Measurements from ENCODE around the gene KCNQ1.

The KCNQ1 gene

DNA sequence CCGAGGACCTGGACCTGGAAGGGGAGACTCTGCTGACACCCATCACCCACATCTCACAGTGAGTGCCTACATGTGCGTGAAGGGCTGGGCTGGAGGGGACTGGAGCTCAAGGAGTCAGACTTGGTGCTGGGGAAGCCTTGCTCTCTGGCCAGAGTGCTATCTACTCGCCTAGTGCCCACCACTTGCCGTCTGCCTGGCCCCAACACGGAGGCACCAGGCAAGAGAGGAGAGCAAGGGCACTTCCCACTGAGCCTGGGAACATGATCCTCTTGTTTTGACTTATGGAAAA is 217.2 kb downstream of the KCNQ1 start:
- no peak for FAIRE-seq
- DNase-seq (ENCODE audit: low spot score) = no peak

- no peak for FAIRE-seq
- DNase-seq (ENCODE audit: low spot score) = no peak
Measured at GRCh38 chr11:2662430-2663299, 217.9 kb downstream of the KCNQ1 start.

- DNase-seq (ENCODE audit: low spot score) (no peak), FAIRE-seq (no peak)
Measured at GRCh38 chr11:2663506-2663905, 218.7 kb downstream of the KCNQ1 start.

- DNase-seq (ENCODE audit: low spot score) = no peak
- no peak for FAIRE-seq
Measured at GRCh38 chr11:2663915-2664314, 219.1 kb downstream of the KCNQ1 start.

- FAIRE-seq (no peak), DNase-seq (ENCODE audit: low spot score) (no peak)
Measured at GRCh38 chr11:2664376-2664775, 219.6 kb downstream of the KCNQ1 start.

GRCh38 chr11:2664791-2665525 is 220.2 kb downstream of the KCNQ1 start:
- FAIRE-seq (no peak), DNase-seq (ENCODE audit: low spot score) (no peak)

GRCh38 chr11:2665526-2666400 is 221.0 kb downstream of the KCNQ1 start:
- FAIRE-seq (no peak), DNase-seq (ENCODE audit: low spot score) (no peak)

DNA sequence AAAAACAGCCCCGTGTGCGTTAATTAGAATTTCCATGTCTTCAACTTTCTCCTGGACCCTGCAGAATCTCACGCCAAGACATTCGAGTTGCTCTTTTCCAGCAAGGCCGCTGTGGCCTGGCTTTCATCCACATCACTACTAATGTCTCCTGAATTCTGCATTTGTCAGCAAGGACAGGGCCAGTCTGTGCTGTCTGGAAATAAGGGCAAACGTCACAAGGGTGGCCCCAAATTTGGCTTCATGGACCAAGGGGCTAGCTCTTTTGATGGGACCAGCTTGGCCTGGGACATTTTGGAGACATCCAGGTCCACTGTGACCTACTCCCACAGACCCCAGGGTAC is 221.6 kb downstream of the KCNQ1 start:
- no peak for FAIRE-seq
- no peak for DNase-seq (ENCODE audit: low spot score)

- FAIRE-seq (no peak), DNase-seq (ENCODE audit: low spot score) (no peak)
Measured at GRCh38 chr11:2666828-2667570, 222.2 kb downstream of the KCNQ1 start.

GRCh38 chr11:2667940-2668339 is 223.1 kb downstream of the KCNQ1 start:
- FAIRE-seq (no peak), DNase-seq (ENCODE audit: low spot score) (no peak)

DNA sequence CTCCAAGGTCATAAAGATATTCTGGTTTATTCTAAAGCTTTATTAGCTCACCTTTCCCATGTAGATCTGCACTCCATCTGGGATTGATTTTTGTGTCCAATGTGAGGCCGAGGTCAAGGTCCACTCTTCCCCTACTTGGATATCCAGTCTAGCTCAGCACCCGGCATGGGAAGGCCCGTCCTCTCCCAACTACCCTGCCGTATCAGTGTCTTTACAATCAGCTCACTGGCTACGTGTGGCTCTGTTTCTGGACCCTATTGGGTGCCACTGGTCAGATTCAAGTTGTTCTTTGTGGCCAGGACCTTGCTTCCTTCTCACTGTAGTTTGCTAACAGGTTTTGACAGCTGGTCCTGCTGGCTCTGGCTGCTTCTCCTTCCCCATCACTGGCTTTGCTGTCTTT is 224.1 kb downstream of the KCNQ1 start:
- DNase-seq (ENCODE audit: low spot score) = no peak
- no peak for FAIRE-seq

- FAIRE-seq (no peak), DNase-seq (ENCODE audit: low spot score) (no peak)
Measured at GRCh38 chr11:2669634-2670469, 225.0 kb downstream of the KCNQ1 start.

GRCh38 chr11:2670541-2671100 is 225.8 kb downstream of the KCNQ1 start:
- FAIRE-seq (no peak), DNase-seq (ENCODE audit: low spot score) (no peak)

DNA sequence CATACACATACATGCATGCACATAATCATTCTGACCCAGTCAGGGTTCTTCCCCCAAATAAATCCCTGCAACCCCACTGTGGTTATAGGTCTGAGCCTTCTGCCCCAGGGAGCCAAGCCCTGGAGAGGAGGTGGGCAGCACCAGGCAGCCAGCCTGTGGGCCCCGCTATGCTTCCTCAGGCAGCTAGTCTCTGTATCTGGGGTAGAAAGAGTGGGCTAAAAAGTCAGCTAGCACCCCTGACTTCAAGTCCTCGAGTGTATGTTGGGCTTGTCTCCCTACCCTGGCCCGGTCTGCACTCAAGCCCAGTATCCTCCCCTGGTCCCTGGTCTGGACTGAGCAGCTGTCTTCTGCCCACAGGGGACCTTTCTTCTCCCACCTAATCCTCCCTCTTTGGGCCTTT is 226.9 kb downstream of the KCNQ1 start:
- no peak for DNase-seq (ENCODE audit: low spot score)
- FAIRE-seq = no peak

- FAIRE-seq (no peak), DNase-seq (ENCODE audit: low spot score) (no peak)
Measured at GRCh38 chr11:2672553-2673249, 227.9 kb downstream of the KCNQ1 start.

GRCh38 chr11:2673250-2673610 is 228.4 kb downstream of the KCNQ1 start:
- DNase-seq (ENCODE audit: low spot score) (no peak), FAIRE-seq (no peak)

- DNase-seq (ENCODE audit: low spot score) (no peak), FAIRE-seq (no peak)
Measured at GRCh38 chr11:2673871-2674471, 229.2 kb downstream of the KCNQ1 start.

- FAIRE-seq (no peak), DNase-seq (ENCODE audit: low spot score) (no peak)
Measured at GRCh38 chr11:2674658-2675131, 229.9 kb downstream of the KCNQ1 start.

DNA sequence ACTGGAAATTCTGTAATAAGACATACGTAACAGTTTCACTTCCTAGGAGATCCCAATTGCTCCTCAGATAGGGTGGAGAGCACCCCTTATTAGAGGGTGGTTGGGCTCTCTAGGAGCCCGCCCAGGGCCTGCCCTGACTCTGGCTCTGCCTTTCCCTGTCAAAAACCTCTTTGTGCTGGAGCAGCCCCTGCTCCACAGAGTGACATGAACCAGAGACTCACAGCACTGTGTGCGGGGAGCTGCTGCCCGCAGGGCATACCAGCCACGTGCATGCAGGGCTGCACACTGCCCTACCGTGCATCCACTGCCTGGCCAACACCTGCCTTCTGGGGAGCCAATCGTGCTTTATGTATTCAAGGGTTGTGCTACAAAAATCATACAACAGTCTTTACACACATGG is 230.7 kb downstream of the KCNQ1 start:
- DNase-seq (ENCODE audit: low spot score) (no peak), FAIRE-seq (no peak)

Measured in RCC 7860 (cell line).